ENCODE data around the gene CCDC182. TPM values are rescaled to one million over a fixed set of nuclear protein-coding genes. Genes with fewer than 3 reads are reported as not detected.

Gene CCDC182
- polyA plus RNA-seq, 1 of the 3 experiments (the other 2 are of a cell fraction), result not detected

GRCh38 chr17:57782647-57783337, 37.7 kb upstream of the CCDC182 start:
- Histone ChIP-seq H3K36me3 (replicated peaks in 1 of 2; ENCODE audit: control insufficient read depth in 1 of 2, insufficient read depth in 2 of 2, low read length in 1 of 2) (no peaks in the 10 kb centered on the region), H3K4me2 (peak overlapping the region; percentile 48)

DNA sequence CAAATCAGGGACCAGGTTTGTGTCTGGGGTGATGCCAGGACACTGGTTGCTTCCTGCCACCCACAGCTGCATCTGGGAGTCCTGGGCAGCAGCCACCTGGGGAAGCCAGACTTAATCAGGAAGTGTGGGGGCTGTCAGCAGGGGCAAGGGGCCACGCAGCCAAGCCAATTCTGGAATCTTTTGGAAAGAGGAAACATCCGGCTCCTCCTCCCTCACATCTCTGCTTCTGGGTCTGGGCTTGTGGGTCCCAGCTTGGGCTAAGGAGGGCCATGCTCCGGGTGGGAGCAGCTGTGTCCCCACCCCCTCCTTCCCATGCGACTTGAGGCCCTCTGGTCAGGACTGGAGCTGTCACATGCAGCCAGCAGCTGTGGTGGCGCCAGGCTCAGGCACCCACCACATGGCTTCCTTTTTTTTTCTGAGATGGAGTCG, 37.0 kb upstream of the CCDC182 start:
- peaks cover 0 to 40% of the 10 kb centered on the region in 2 experiments; a peak in 3 of 4 replicates for H3K4me1 ChIP-seq (ENCODE audit: control insufficient read depth in 1 of 2, insufficient read depth in 2 of 2, low read depth in 1 of 2, low read length in 1 of 2)
- WGBS (ENCODE audit: low lambda C conversion rate), result 38% methylated on average over 6 of the region's 6 CpGs
- no peak overlapping the region for H3K9ac ChIP-seq
- peak overlapping the region in 1 of 2 experiments; percentile 99; a peak in 2 of 4 replicates for H3K27ac ChIP-seq (ENCODE audit: low read depth in 2 of 2, low read length in 1 of 2)
- DNase-seq, result peak; percentile 84
- no peaks in the 10 kb centered on the region for H3K9me2 ChIP-seq
- no peak overlapping the region for H3K4me3 ChIP-seq (ENCODE audit: low read depth in 2 of 2, low read length in 1 of 2)
- no peaks in the 10 kb centered on the region for H4K20me1 ChIP-seq (ENCODE audit: insufficient read depth)
- H3K4me2 ChIP-seq, result no peak overlapping the region
- no peaks in the 10 kb centered on the region for H3K9me3 ChIP-seq
- no peaks in the 10 kb centered on the region for H3F3A ChIP-seq (replicated peaks; ENCODE audit: insufficient read depth)
- peaks cover 18% of the 10 kb centered on the region for H3K27me3 ChIP-seq (ENCODE audit: insufficient read depth)
- CTCF ChIA-PET, result interaction anchor here (0.6 to 6.5 kb wide), 46 partner anchors 10 to 697 kb away, joined by 3 to 141 read pairs (median 20); partner anchors contain the start of genes AKAP1 and CCDC182
- POLR2A ChIA-PET, result interaction anchor here (0.7 to 3.9 kb wide), 29 partner anchors 20 to 502 kb away, joined by 3 to 30 read pairs (median 4); partner anchors contain the start of gene MRPS23
- no peaks in the 10 kb centered on the region for H3K36me3 ChIP-seq (replicated peaks in 1 of 2; ENCODE audit: control insufficient read depth in 1 of 2, insufficient read depth in 2 of 2, low read length in 1 of 2)
- H2AFZ ChIP-seq (ENCODE audit: low read depth), result no peak overlapping the region
- no peaks in the 10 kb centered on the region for H3K79me2 ChIP-seq (ENCODE audit: insufficient read depth)
- TF ChIP-seq RAD21 (IDR thresholded peaks at IDR 0.05; ENCODE audit: low read length) (no peak), JUND (IDR thresholded peaks at IDR 0.05) (no peak), CTCF (IDR thresholded peaks at IDR 0.05) (no peak), MXI1 (IDR thresholded peaks at IDR 0.05; ENCODE audit: low read depth, low read length) (peak; percentile 90), FOXJ3 (CRISPR knock-in tag; IDR thresholded peaks at IDR 0.05) (peak; percentile 99), GATA2 (CRISPR knock-in tag; IDR thresholded peaks at IDR 0.05) (peak; percentile 67), RCOR1 (IDR thresholded peaks at IDR 0.05; ENCODE audit: low read length) (peak; percentile 95), RFX5 (IDR thresholded peaks at IDR 0.05; ENCODE audit: low read length) (peak; percentile 82; the same call in 1 of the 2 replicates), GABPA (IDR thresholded peaks at IDR 0.05; ENCODE audit: low read depth) (no peak), EP300 (IDR thresholded peaks at IDR 0.05; ENCODE audit: borderline replicate concordance in 1 of 2, low read depth in 1 of 2, low read length in 1 of 2) (peak in 1 of 2 experiments; percentile 95; a peak in 2 of 4 replicates)
- TF ChIP-seq, protein P1, sequence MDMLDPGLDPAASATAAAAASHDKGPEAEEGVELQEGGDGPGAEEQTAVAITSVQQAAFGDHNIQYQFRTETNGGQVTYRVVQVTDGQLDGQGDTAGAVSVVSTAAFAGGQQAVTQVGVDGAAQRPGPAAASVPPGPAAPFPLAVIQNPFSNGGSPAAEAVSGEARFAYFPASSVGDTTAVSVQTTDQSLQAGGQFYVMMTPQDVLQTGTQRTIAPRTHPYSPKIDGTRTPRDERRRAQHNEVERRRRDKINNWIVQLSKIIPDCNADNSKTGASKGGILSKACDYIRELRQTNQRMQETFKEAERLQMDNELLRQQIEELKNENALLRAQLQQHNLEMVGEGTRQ (IDR thresholded peaks at IDR 0.05; ENCODE audit: borderline replicate concordance, low read depth, low read length), result no peak

More at GRCh38 chr17:57782647-57783337, 37.7 kb upstream of the CCDC182 start:
- Histone ChIP-seq H3K27me3 (ENCODE audit: insufficient read depth) (peaks cover 19% of the 10 kb centered on the region), H3K4me1 (ENCODE audit: control insufficient read depth in 1 of 2, insufficient read depth in 2 of 2, low read depth in 1 of 2, low read length in 1 of 2) (peaks cover 0 to 40% of the 10 kb centered on the region in 2 experiments; a peak in 3 of 4 replicates), H2AFZ (ENCODE audit: low read depth) (peak overlapping the region; percentile 47; the same call in 1 of the 2 replicates), H3K4me3 (ENCODE audit: low read depth in 2 of 2, low read length in 1 of 2) (peak overlapping the region in 1 of 2 experiments; percentile 55; a peak in 2 of 4 replicates), H3K9me2 (no peaks in the 10 kb centered on the region), H3K27ac (ENCODE audit: low read depth in 2 of 2, low read length in 1 of 2) (peak overlapping the region in 1 of 2 experiments; percentile 99; a peak in 2 of 4 replicates), H3K9me3 (no peaks in the 10 kb centered on the region), H3F3A (replicated peaks; ENCODE audit: insufficient read depth) (no peaks in the 10 kb centered on the region), H3K79me2 (ENCODE audit: insufficient read depth) (no peaks in the 10 kb centered on the region), H4K20me1 (ENCODE audit: insufficient read depth) (no peaks in the 10 kb centered on the region), H3K9ac (no peak overlapping the region)
- WGBS (ENCODE audit: low lambda C conversion rate), result 65% methylated on average over 20 of the region's 20 CpGs
- POLR2A ChIA-PET, result interaction anchor here (0.6 to 3.9 kb wide), 41 partner anchors 14 to 654 kb away, joined by 3 to 30 read pairs (median 4); partner anchors contain the start of gene MRPS23
- TF ChIP-seq, protein P2, sequence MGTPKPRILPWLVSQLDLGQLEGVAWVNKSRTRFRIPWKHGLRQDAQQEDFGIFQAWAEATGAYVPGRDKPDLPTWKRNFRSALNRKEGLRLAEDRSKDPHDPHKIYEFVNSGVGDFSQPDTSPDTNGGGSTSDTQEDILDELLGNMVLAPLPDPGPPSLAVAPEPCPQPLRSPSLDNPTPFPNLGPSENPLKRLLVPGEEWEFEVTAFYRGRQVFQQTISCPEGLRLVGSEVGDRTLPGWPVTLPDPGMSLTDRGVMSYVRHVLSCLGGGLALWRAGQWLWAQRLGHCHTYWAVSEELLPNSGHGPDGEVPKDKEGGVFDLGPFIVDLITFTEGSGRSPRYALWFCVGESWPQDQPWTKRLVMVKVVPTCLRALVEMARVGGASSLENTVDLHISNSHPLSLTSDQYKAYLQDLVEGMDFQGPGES (IDR thresholded peaks at IDR 0.05; ENCODE audit: low read depth, low read length), result no peak
- TF ChIP-seq CTCF (IDR thresholded peaks at IDR 0.05) (no peak), RFX5 (IDR thresholded peaks at IDR 0.05; ENCODE audit: low read length) (no peak), CHD2 (IDR thresholded peaks at IDR 0.05; ENCODE audit: low read length, partially characterized antibody) (no peak), GABPA (IDR thresholded peaks at IDR 0.05; ENCODE audit: low read depth) (no peak), JUND (IDR thresholded peaks at IDR 0.05) (no peak), ELF1 (IDR thresholded peaks at IDR 0.05) (no peak), MEF2A (IDR thresholded peaks at IDR 0.05; ENCODE audit: borderline replicate concordance, low read depth) (no peak), NFIC (IDR thresholded peaks at IDR 0.05; ENCODE audit: borderline replicate concordance) (no peak), MXI1 (IDR thresholded peaks at IDR 0.05; ENCODE audit: low read depth, low read length) (no peak)
- CTCF ChIA-PET, result interaction anchor here (0.6 to 6.5 kb wide), 140 partner anchors 11 to 805 kb away, joined by 3 to 141 read pairs (median 8); partner anchors contain the start of genes AKAP1, CCDC182, CUEDC1 and MRPS23
- DNase-seq, result peak; percentile 51

Data from SK-N-SH (cell line).